Measurements from ENCODE around the gene ADORA1.

ADORA1 gene

GRCh38 chr1:203103829-203104495 lies 23.6 kb upstream of the ADORA1 start:
- Mint-ChIP-seq H3K4me3 (no peak overlapping the region), H3K9me3 (peaks cover 11% of the 10 kb centered on the region), H3K4me1 (no peaks in the 10 kb centered on the region), H3K36me3 (no peaks in the 10 kb centered on the region), H3K27me3 (peaks cover 29% of the 10 kb centered on the region), H3K27ac (no peak overlapping the region)

- Mint-ChIP-seq H3K4me3 (no peak overlapping the region), H3K36me3 (no peaks in the 10 kb centered on the region), H3K27me3 (peaks cover 32% of the 10 kb centered on the region), H3K27ac (peak overlapping the region; percentile 20), H3K4me1 (no peaks in the 10 kb centered on the region), H3K9me3 (peaks cover 11% of the 10 kb centered on the region)
Measured at GRCh38 chr1:203104789-203105390, 22.6 kb upstream of the ADORA1 start.

- H3K4me3 Mint-ChIP-seq = no peak overlapping the region
- peaks cover 19% of the 10 kb centered on the region for H3K27me3 Mint-ChIP-seq
- H3K27ac Mint-ChIP-seq = no peak overlapping the region
- H3K9me3 Mint-ChIP-seq = no peaks in the 10 kb centered on the region
- no peaks in the 10 kb centered on the region for H3K36me3 Mint-ChIP-seq
- no peaks in the 10 kb centered on the region for H3K4me1 Mint-ChIP-seq
Measured at GRCh38 chr1:203112475-203112874, 15.1 kb upstream of the ADORA1 start.

- no peaks in the 10 kb centered on the region for H3K4me1 Mint-ChIP-seq
- H3K9me3 Mint-ChIP-seq = no peaks in the 10 kb centered on the region
- no peak overlapping the region for H3K27ac Mint-ChIP-seq
- H3K27me3 Mint-ChIP-seq = peaks cover 17% of the 10 kb centered on the region
- no peaks in the 10 kb centered on the region for H3K36me3 Mint-ChIP-seq
- H3K4me3 Mint-ChIP-seq = no peak overlapping the region
Measured at GRCh38 chr1:203113308-203113707, 14.2 kb upstream of the ADORA1 start.

GRCh38 chr1:203114202-203114601 lies 13.3 kb upstream of the ADORA1 start:
- Mint-ChIP-seq H3K27me3 (peaks cover 15% of the 10 kb centered on the region), H3K27ac (no peak overlapping the region), H3K36me3 (no peaks in the 10 kb centered on the region), H3K9me3 (no peaks in the 10 kb centered on the region), H3K4me3 (no peak overlapping the region), H3K4me1 (no peaks in the 10 kb centered on the region)

GRCh38 chr1:203116091-203116820 lies 11.3 kb upstream of the ADORA1 start:
- no peaks in the 10 kb centered on the region for H3K4me1 Mint-ChIP-seq
- H3K4me3 Mint-ChIP-seq = no peak overlapping the region
- H3K27ac Mint-ChIP-seq = no peak overlapping the region
- no peaks in the 10 kb centered on the region for H3K9me3 Mint-ChIP-seq
- no peaks in the 10 kb centered on the region for H3K36me3 Mint-ChIP-seq
- peaks cover 17% of the 10 kb centered on the region for H3K27me3 Mint-ChIP-seq

GRCh38 chr1:203117611-203118575 lies 9.6 kb upstream of the ADORA1 start:
- Mint-ChIP-seq H3K4me1 (no peaks in the 10 kb centered on the region), H3K27ac (no peak overlapping the region), H3K36me3 (no peaks in the 10 kb centered on the region), H3K27me3 (peaks cover 27% of the 10 kb centered on the region), H3K4me3 (no peak overlapping the region), H3K9me3 (no peaks in the 10 kb centered on the region)

- H3K9me3 Mint-ChIP-seq = no peaks in the 10 kb centered on the region
- H3K36me3 Mint-ChIP-seq = no peaks in the 10 kb centered on the region
- H3K4me3 Mint-ChIP-seq = no peak overlapping the region
- H3K27me3 Mint-ChIP-seq = peaks cover 30% of the 10 kb centered on the region
- no peaks in the 10 kb centered on the region for H3K4me1 Mint-ChIP-seq
- no peak overlapping the region for H3K27ac Mint-ChIP-seq
Measured at GRCh38 chr1:203120325-203121153, 7.0 kb upstream of the ADORA1 start.

GRCh38 chr1:203121186-203122015 lies 6.1 kb upstream of the ADORA1 start:
- H3K36me3 Mint-ChIP-seq = no peaks in the 10 kb centered on the region
- peaks cover 34% of the 10 kb centered on the region for H3K27me3 Mint-ChIP-seq
- H3K4me3 Mint-ChIP-seq = no peak overlapping the region
- H3K4me1 Mint-ChIP-seq = no peaks in the 10 kb centered on the region
- no peak overlapping the region for H3K27ac Mint-ChIP-seq
- no peaks in the 10 kb centered on the region for H3K9me3 Mint-ChIP-seq

GRCh38 chr1:203122159-203122558 lies 5.4 kb upstream of the ADORA1 start:
- H3K9me3 Mint-ChIP-seq = no peaks in the 10 kb centered on the region
- no peaks in the 10 kb centered on the region for H3K36me3 Mint-ChIP-seq
- no peak overlapping the region for H3K27ac Mint-ChIP-seq
- H3K4me1 Mint-ChIP-seq = peaks cover 5% of the 10 kb centered on the region
- H3K27me3 Mint-ChIP-seq = peaks cover 39% of the 10 kb centered on the region
- no peak overlapping the region for H3K4me3 Mint-ChIP-seq

GRCh38 chr1:203124011-203124410 lies 3.5 kb upstream of the ADORA1 start:
- Mint-ChIP-seq H3K4me1 (peaks cover 11% of the 10 kb centered on the region), H3K27ac (no peak overlapping the region), H3K9me3 (no peaks in the 10 kb centered on the region), H3K4me3 (no peak overlapping the region), H3K36me3 (no peaks in the 10 kb centered on the region), H3K27me3 (peaks cover 42% of the 10 kb centered on the region)

GRCh38 chr1:203124546-203125317 lies 2.8 kb upstream of the ADORA1 start:
- no peaks in the 10 kb centered on the region for H3K9me3 Mint-ChIP-seq

GRCh38 chr1:203126151-203126865 lies 1.2 kb upstream of the ADORA1 start:
- Mint-ChIP-seq H3K4me3 (no peak overlapping the region), H3K9me3 (no peaks in the 10 kb centered on the region), H3K27ac (no peak overlapping the region), H3K4me1 (peaks cover 11% of the 10 kb centered on the region), H3K36me3 (no peaks in the 10 kb centered on the region), H3K27me3 (peaks cover 43% of the 10 kb centered on the region)

More at GRCh38 chr1:203124546-203125317, 2.8 kb upstream of the ADORA1 start:
- H3K27me3 Mint-ChIP-seq = peaks cover 46% of the 10 kb centered on the region
- H3K4me3 Mint-ChIP-seq = no peak overlapping the region
- H3K36me3 Mint-ChIP-seq = no peaks in the 10 kb centered on the region
- no peak overlapping the region for H3K27ac Mint-ChIP-seq
- peaks cover 11% of the 10 kb centered on the region for H3K4me1 Mint-ChIP-seq
